Subcutaneous adipose tissue (tissue), 4 donors: ENCODE measurements around the gene FAM83F. TPM values are rescaled to one million over a fixed set of nuclear protein-coding genes. Genes with fewer than 3 reads are reported as not detected.

ENCODE experiments used
- CTCF ChIP-seq: fragments of 450-650 bp; IDR thresholded peaks from one replicate; pipeline ENCODE4 v1.5.1; 2016; ENCODE audit warnings: low read depth, mild to moderate bottlenecking, control low read depth, antibody characterized with exemption, moderate library complexity
- total RNA-seq, 4 donors: library from RNA; depleted of rRNA; stranded (reverse); fragments of >200 nt; gene quantifications; one replicate each; pipeline ENCODE4 v1.1.0, GENCODE V29; 2016

Gene FAM83F
- total RNA-seq, 4 donors from 2014 or later: 0.17 to 6.8 (median 3.0) TPM

- no peak for TF ChIP-seq CTCF
These were observed 2.7 kb downstream of the FAM83F start for GRCh38 chr22:39997421-39997820.

- TF ChIP-seq CTCF: no peak
These were observed 3.4 kb downstream of the FAM83F start for GRCh38 chr22:39997939-39998726.

GRCh38 chr22:39999144-39999757 is 4.5 kb downstream of the FAM83F start:
- TF ChIP-seq CTCF: no peak

- no peak for TF ChIP-seq CTCF
These were observed 5.4 kb downstream of the FAM83F start for GRCh38 chr22:40000171-40000570.

GRCh38 chr22:40001106-40001505 is 6.4 kb downstream of the FAM83F start:
- TF ChIP-seq CTCF: no peak

GRCh38 chr22:40001800-40002577 is 7.2 kb downstream of the FAM83F start:
- TF ChIP-seq CTCF: no peak
